ENCODE data around the gene TAF6L.
"Not testable (repeated sequence)": the region's sequence is repeated elsewhere in the genome, so short reads cannot be mapped to it uniquely, and the experiment has no call there.

Gene TAF6L

GRCh38 chr11:62771144-62772021, at the start of gene TAF6L:
Gene TAF6L (plus strand): TSS chr11:62771396. CDS start chr11:62775784, 4,388 bp downstream.
- peak; percentile 98 for DNase-seq

- DNase-seq, result no peak
Observed at GRCh38 chr11:62721994-62722393, 49.2 kb upstream of the TAF6L start.

- no peak for DNase-seq
Observed at GRCh38 chr11:62724171-62724570, 47.0 kb upstream of the TAF6L start.

GRCh38 chr11:62725646-62726045, 45.5 kb upstream of the TAF6L start:
- no peak for DNase-seq

- DNase-seq, result peak; percentile 34
Observed at GRCh38 chr11:62726156-62726914, 44.9 kb upstream of the TAF6L start.

- no peak for DNase-seq
Observed at GRCh38 chr11:62726915-62727164, 44.4 kb upstream of the TAF6L start.

- DNase-seq, result peak; percentile 98
Observed at GRCh38 chr11:62727165-62727871, 43.9 kb upstream of the TAF6L start, which contains the start of gene HNRNPUL2. Gene HNRNPUL2 (minus strand): TSS chr11:62727457. CDS start chr11:62727156, 301 bp downstream.

- peak; percentile 87 for DNase-seq
Observed at GRCh38 chr11:62727872-62728170, 43.4 kb upstream of the TAF6L start.

- peak; percentile 92 for DNase-seq
Observed at GRCh38 chr11:62728171-62728988, 42.8 kb upstream of the TAF6L start, which contains the start of gene TTC9C. Gene TTC9C (plus strand): TSS chr11:62728486. CDS start chr11:62728849, 363 bp downstream.

- not testable (repeated sequence) for DNase-seq
Observed at GRCh38 chr11:62730076-62730475, 41.1 kb upstream of the TAF6L start.

GRCh38 chr11:62732830-62733229, 38.4 kb upstream of the TAF6L start:
- DNase-seq, result no peak

- no peak for DNase-seq
Observed at GRCh38 chr11:62737196-62737595, 34.0 kb upstream of the TAF6L start.

GRCh38 chr11:62747475-62748160, 23.6 kb upstream of the TAF6L start:
- no peak for DNase-seq

- not testable (repeated sequence) for DNase-seq
Observed at GRCh38 chr11:62749931-62750330, 21.3 kb upstream of the TAF6L start.

- no peak for DNase-seq
Observed at GRCh38 chr11:62752177-62752785, 18.9 kb upstream of the TAF6L start.

GRCh38 chr11:62752994-62753735, 18.0 kb upstream of the TAF6L start:
- DNase-seq, result no peak

GRCh38 chr11:62753736-62754603, 17.2 kb upstream of the TAF6L start, which contains the start of gene ZBTB3:
Gene ZBTB3 (minus strand): TSS chr11:62754160. CDS start chr11:62753664, 496 bp downstream.
- DNase-seq, result peak; percentile 97

GRCh38 chr11:62755086-62755615, 16.0 kb upstream of the TAF6L start:
- DNase-seq, result no peak
